Central memory CD8-positive, alpha-beta T cell (primary cell): ENCODE data around the gene CREB3.

Source experiments
- ATAC-seq: fragments of 150-1000 bp; cut with Tn5 transposase; replicated peaks from 2 replicates; pipeline ENCODE4 v1.10.0; 2022; ENCODE audit warnings: mild to moderate bottlenecking, moderate FRiP score, moderate number of reproducible peaks; ENCODE audit not compliant: poor library complexity, severe bottlenecking; ENCODE audit errors: extremely low read depth
- DNase-seq, 2 donors: peaks; one replicate each; pipeline ENCODE4 v3.0.0; 2021; ENCODE audit warnings: low spot score in 2 of 2
- H3K27ac Mint-ChIP-seq: one replicate; pipeline ENCODE4 v1.8.0; 2022; ENCODE audit warnings: low read depth, mild to moderate bottlenecking, moderate library complexity, mixed read lengths
- H3K27me3 Mint-ChIP-seq: one replicate; pipeline ENCODE4 v1.8.0; 2022; ENCODE audit warnings: mixed read lengths
- H3K36me3 Mint-ChIP-seq: one replicate; pipeline ENCODE4 v1.8.0; 2022; ENCODE audit warnings: mild to moderate bottlenecking, moderate library complexity, mixed read lengths; ENCODE audit not compliant: insufficient read depth
- H3K4me1 Mint-ChIP-seq: one replicate; pipeline ENCODE4 v1.8.0; 2022; ENCODE audit warnings: mixed read lengths
- H3K4me3 Mint-ChIP-seq: one replicate; pipeline ENCODE4 v1.8.0; 2022; ENCODE audit warnings: mild to moderate bottlenecking, moderate library complexity, mixed read lengths
- H3K9me3 Mint-ChIP-seq: one replicate; pipeline ENCODE4 v1.8.0; 2022; ENCODE audit warnings: mixed read lengths

The CREB3 gene

DNA sequence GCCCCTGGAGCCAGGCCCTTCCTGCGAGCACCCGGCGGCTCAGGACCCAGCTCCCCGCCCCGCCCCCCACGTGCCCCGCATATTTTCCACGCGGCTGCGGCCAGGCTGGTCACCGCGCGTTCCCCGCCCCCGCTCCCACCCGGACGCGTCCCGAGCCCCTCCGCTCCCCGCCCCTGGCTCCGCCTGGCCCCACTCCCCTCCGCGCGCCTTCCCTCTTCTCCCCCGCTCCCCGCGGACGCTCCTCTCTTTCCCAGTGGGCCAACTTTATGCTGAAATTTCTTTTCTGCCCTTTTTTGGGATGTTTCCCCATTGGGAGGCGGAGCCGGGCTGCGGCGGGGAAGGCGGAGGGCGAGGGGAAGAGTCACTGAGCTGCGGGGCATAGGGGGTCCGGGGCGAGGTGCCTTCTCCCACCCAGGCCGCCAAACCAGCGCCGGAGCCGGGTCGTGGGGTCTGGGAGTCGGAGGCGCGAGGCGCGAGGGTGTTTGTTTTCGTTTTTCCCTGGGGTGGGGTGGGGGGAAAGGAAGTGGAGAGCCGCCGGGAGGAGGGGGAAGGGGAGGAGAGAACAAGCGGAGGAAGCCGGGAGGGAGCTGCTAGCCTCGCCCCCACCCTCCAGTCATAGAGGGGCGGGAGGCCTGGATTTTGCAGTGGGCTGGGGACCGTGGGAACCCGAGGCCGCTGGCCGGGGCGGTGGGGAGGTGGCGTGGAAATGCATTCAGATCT is 41.7 kb upstream of the CREB3 start:
- Mint-ChIP-seq H3K27me3 (no peaks in the 10 kb centered on the region), H3K27ac (peak overlapping the region; percentile 80), H3K4me3 (peak overlapping the region; percentile 85), H3K4me1 (peaks cover 27% of the 10 kb centered on the region), H3K36me3 (peaks cover 7% of the 10 kb centered on the region), H3K9me3 (no peaks in the 10 kb centered on the region)
- DNase-seq = no peak
- ATAC-seq = peak; percentile 40

DNA sequence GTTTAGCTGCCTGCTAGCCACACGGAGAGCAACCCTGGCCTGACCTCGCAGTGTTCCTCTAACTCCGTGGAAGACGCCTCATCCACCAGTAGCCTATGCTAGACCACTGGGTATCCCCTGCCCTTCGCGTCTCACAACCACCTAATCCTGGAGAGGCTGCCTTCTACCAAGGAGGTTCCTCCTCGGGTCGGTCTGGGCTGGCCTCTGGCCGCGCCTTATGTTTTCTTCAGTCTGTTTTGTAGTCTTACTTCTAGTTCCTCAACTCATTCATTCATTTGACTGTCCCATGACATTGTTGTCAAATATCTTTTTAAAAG is 41.2 kb upstream of the CREB3 start:
- Mint-ChIP-seq H3K9me3 (no peaks in the 10 kb centered on the region), H3K27ac (peak overlapping the region; percentile 80), H3K27me3 (no peaks in the 10 kb centered on the region), H3K36me3 (peaks cover 4% of the 10 kb centered on the region), H3K4me3 (peak overlapping the region; percentile 85), H3K4me1 (peaks cover 28% of the 10 kb centered on the region)
- no peak for ATAC-seq
- DNase-seq = no peak

DNA sequence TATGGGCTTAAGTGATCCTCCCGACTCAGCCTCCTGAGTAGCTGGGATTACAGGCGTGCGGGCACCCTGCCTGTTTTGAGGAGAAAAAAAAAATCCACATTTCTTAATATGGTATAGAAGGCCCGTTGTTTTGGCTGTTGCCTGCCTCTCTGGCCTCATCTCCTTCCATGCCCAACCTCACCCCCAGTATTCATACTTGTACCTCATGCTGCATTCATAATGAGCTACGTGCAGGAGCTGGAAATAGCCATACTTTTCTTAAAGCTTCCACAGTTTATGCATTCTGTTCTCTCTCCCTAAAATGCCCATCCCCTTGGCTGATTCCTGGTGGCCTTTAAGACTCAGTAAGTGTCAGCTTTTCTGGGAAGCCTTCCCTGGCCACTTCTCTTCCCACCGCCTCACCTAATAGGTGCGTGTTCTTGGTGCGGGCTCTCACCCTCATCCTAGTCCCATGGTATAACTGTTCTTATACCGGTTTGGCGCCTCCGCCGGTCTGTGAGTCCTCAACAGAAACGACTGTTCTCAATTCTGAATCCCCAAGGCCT is 40.6 kb upstream of the CREB3 start:
- no peaks in the 10 kb centered on the region for H3K9me3 Mint-ChIP-seq
- H3K4me3 Mint-ChIP-seq = peak overlapping the region; percentile 85
- DNase-seq = no peak
- H3K4me1 Mint-ChIP-seq = peaks cover 33% of the 10 kb centered on the region
- ATAC-seq = no peak
- H3K27ac Mint-ChIP-seq = peak overlapping the region; percentile 80
- peaks cover 5% of the 10 kb centered on the region for H3K36me3 Mint-ChIP-seq
- H3K27me3 Mint-ChIP-seq = no peaks in the 10 kb centered on the region

DNA sequence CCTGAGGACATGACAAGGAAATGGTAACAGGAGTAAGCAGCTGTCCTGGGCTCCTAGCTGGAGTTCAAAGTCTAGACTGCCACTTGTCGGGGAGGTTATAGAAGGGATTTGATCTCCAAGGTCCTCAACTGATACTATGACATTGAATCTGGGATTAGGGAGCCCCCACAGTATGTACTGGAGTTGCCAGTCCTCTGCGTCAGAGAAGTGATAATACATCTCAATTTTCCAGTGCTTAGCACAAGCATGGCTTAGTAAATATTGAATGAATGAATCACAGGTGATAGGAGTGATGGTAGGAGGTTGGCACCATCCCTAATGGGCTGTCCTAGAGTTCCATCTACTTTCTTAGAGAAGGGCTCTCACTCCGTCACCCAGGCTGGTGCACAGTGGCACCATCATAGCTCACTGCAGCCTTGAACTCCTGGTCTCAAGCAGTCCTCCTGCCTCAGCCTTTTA is 36.5 kb upstream of the CREB3 start:
- Mint-ChIP-seq H3K27ac (no peak overlapping the region), H3K4me3 (no peak overlapping the region), H3K36me3 (peaks cover 11% of the 10 kb centered on the region), H3K27me3 (no peaks in the 10 kb centered on the region), H3K4me1 (peaks cover 29% of the 10 kb centered on the region), H3K9me3 (no peaks in the 10 kb centered on the region)
- no peak for DNase-seq
- ATAC-seq = no peak

- no peak overlapping the region for H3K4me3 Mint-ChIP-seq
- peaks cover 9% of the 10 kb centered on the region for H3K36me3 Mint-ChIP-seq
- H3K27me3 Mint-ChIP-seq = no peaks in the 10 kb centered on the region
- DNase-seq (peak; percentile 27 to 40), ATAC-seq (peak; percentile 72)
- no peak overlapping the region for H3K27ac Mint-ChIP-seq
- no peaks in the 10 kb centered on the region for H3K9me3 Mint-ChIP-seq
- peaks cover 22% of the 10 kb centered on the region for H3K4me1 Mint-ChIP-seq
Measured at GRCh38 chr9:35696520-35697215, 35.8 kb upstream of the CREB3 start.

- ATAC-seq = no peak
Measured at GRCh38 chr9:35697486-35697885, 35.0 kb upstream of the CREB3 start.

GRCh38 chr9:35698231-35698630 is 34.2 kb upstream of the CREB3 start:
- H3K4me3 Mint-ChIP-seq = no peak overlapping the region
- H3K9me3 Mint-ChIP-seq = no peaks in the 10 kb centered on the region
- peaks cover 19% of the 10 kb centered on the region for H3K36me3 Mint-ChIP-seq
- H3K27me3 Mint-ChIP-seq = no peaks in the 10 kb centered on the region
- H3K4me1 Mint-ChIP-seq = peaks cover 17% of the 10 kb centered on the region
- DNase-seq (no peak), ATAC-seq (no peak)
- no peak overlapping the region for H3K27ac Mint-ChIP-seq

More at GRCh38 chr9:35697486-35697885, 35.0 kb upstream of the CREB3 start:
- peaks cover 11% of the 10 kb centered on the region for H3K36me3 Mint-ChIP-seq
- peaks cover 17% of the 10 kb centered on the region for H3K4me1 Mint-ChIP-seq
- H3K27me3 Mint-ChIP-seq = no peaks in the 10 kb centered on the region
- no peak for DNase-seq
- no peaks in the 10 kb centered on the region for H3K9me3 Mint-ChIP-seq
- no peak overlapping the region for H3K4me3 Mint-ChIP-seq
- no peak overlapping the region for H3K27ac Mint-ChIP-seq

DNA sequence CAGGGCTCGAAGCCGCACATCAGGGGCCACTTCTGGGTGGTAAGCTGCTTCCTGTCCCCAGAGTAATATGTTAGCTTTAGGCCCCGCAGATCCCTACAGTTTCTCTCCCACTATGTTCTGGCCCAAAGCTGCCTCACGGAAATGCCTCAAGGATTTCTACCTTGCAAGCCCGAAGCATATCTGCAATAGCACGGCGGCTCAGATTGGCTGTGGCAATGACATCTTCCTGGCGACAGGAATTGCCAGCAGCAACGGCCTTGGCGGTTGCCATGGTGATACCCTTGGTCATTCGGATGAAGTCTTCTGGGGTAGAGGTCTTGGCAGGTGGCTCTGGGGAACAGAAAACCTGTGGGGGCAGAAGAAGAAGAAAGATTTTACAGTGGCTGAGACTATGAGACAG is 32.4 kb upstream of the CREB3 start:
- Mint-ChIP-seq H3K27ac (no peak overlapping the region), H3K36me3 (peaks cover 30% of the 10 kb centered on the region), H3K27me3 (no peaks in the 10 kb centered on the region), H3K4me1 (peaks cover 17% of the 10 kb centered on the region), H3K9me3 (no peaks in the 10 kb centered on the region), H3K4me3 (no peak overlapping the region)
- DNase-seq (no peak), ATAC-seq (no peak)

- DNase-seq (no peak), ATAC-seq (no peak)
- no peak overlapping the region for H3K4me3 Mint-ChIP-seq
- H3K4me1 Mint-ChIP-seq = peaks cover 17% of the 10 kb centered on the region
- no peak overlapping the region for H3K27ac Mint-ChIP-seq
- H3K9me3 Mint-ChIP-seq = no peaks in the 10 kb centered on the region
- no peaks in the 10 kb centered on the region for H3K27me3 Mint-ChIP-seq
- peaks cover 33% of the 10 kb centered on the region for H3K36me3 Mint-ChIP-seq
Measured at GRCh38 chr9:35700942-35701341, 31.5 kb upstream of the CREB3 start.

GRCh38 chr9:35702696-35703095 is 29.8 kb upstream of the CREB3 start:
- H3K4me3 Mint-ChIP-seq = no peak overlapping the region
- no peaks in the 10 kb centered on the region for H3K9me3 Mint-ChIP-seq
- H3K27me3 Mint-ChIP-seq = no peaks in the 10 kb centered on the region
- peaks cover 8% of the 10 kb centered on the region for H3K4me1 Mint-ChIP-seq
- peak overlapping the region; percentile 52 for H3K27ac Mint-ChIP-seq
- ATAC-seq (no peak), DNase-seq (no peak)
- peaks cover 42% of the 10 kb centered on the region for H3K36me3 Mint-ChIP-seq

- no peaks in the 10 kb centered on the region for H3K9me3 Mint-ChIP-seq
- no peak overlapping the region for H3K4me3 Mint-ChIP-seq
- H3K4me1 Mint-ChIP-seq = peaks cover 14% of the 10 kb centered on the region
- peaks cover 51% of the 10 kb centered on the region for H3K36me3 Mint-ChIP-seq
- DNase-seq (no peak), ATAC-seq (no peak)
- H3K27ac Mint-ChIP-seq = peak overlapping the region; percentile 54
- no peaks in the 10 kb centered on the region for H3K27me3 Mint-ChIP-seq
Measured at GRCh38 chr9:35703906-35704672, 28.4 kb upstream of the CREB3 start.

DNA sequence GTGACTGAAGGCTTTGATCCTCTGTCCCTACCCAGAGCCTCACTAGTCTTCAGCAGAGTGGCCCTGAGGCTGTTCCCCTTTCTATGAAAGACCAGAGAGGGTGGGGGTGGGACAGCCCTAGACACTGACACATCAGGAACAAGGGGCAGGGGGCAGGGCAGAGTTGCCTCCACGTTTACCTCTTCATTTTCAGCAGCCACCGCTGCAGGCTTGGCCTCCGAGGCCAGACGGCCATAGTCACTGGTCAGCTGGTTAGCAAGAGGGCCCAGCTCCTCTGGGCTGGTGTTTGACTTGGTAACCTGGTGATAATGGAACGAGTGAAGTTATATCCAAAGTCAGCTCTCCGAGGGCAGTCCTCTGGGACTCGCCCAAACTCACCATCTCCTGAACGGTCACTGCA is 27.1 kb upstream of the CREB3 start:
- H3K4me3 Mint-ChIP-seq = no peak overlapping the region
- DNase-seq = no peak
- H3K27ac Mint-ChIP-seq = no peak overlapping the region
- ATAC-seq = no peak
- H3K27me3 Mint-ChIP-seq = no peaks in the 10 kb centered on the region
- no peaks in the 10 kb centered on the region for H3K9me3 Mint-ChIP-seq
- H3K36me3 Mint-ChIP-seq = peaks cover 62% of the 10 kb centered on the region
- H3K4me1 Mint-ChIP-seq = peaks cover 15% of the 10 kb centered on the region
